DND-41 (cell line): ENCODE results near the gene FGF14.

ENCODE experiments used
- ATAC-seq: fragments of 200-7000 bp; cut with Tn5 transposase; 3 replicates; pipeline ENCODE4 v1.9.1; 2021; ENCODE audit warnings: low read depth; ENCODE audit not compliant: insufficient read depth
- DNase-seq: peaks from one replicate; pipeline ENCODE4 v3.0.0-alpha.2; 2020
- H2AFZ ChIP-seq: 2 replicates; pipeline ENCODE4 v1.6.0; 2012; ENCODE audit warnings: low read depth, low read length
- H3K27ac ChIP-seq: 2 replicates; pipeline ENCODE4 v1.5.1; 2012; ENCODE audit warnings: low read length, inconsistent platforms
- H3K27me3 ChIP-seq: fragments of 200-600 bp; sonication (generic); 2 replicates; pipeline ENCODE4 v1.6.0; 2012; ENCODE audit warnings: low read length, mild to moderate bottlenecking, inconsistent platforms; ENCODE audit not compliant: insufficient read depth, poor library complexity
- H3K36me3 ChIP-seq: 2 replicates; pipeline ENCODE4 v1.5.1; 2012; ENCODE audit warnings: low read length, inconsistent platforms; ENCODE audit not compliant: insufficient read depth
- H3K4me1 ChIP-seq: 2 replicates; pipeline ENCODE4 v1.5.1; 2012; ENCODE audit warnings: mild to moderate bottlenecking, low read length; ENCODE audit not compliant: insufficient read depth
- H3K4me2 ChIP-seq: 2 replicates; pipeline ENCODE4 v1.6.0; 2012; ENCODE audit warnings: mild to moderate bottlenecking, moderate library complexity, low read length, inconsistent platforms; ENCODE audit not compliant: insufficient read depth
- H3K4me3 ChIP-seq, 2 experiments: fragments of 200-600 bp in 1 of 2; shearing (Covaris generic) in 1 of 2; 2 replicates each; pipeline ENCODE4 v1.5.1; 2012 to 2016; ENCODE audit warnings: inconsistent platforms in 2 of 2, low read length in 2 of 2, mild to moderate bottlenecking in 2 of 2, low read depth in 1 of 2, moderate library complexity in 1 of 2
- H3K79me2 ChIP-seq: 2 replicates; pipeline ENCODE4 v1.6.0; 2012; ENCODE audit warnings: low read length, inconsistent platforms; ENCODE audit not compliant: insufficient read depth
- H3K9ac ChIP-seq: 2 replicates; pipeline ENCODE4 v1.6.0; 2012; ENCODE audit warnings: low read depth, mild to moderate bottlenecking, inconsistent platforms, low read length, moderate library complexity
- H3K9me3 ChIP-seq: 2 replicates; pipeline ENCODE4 v1.5.1; 2012; ENCODE audit warnings: low read length, moderate library complexity, mild to moderate bottlenecking, inconsistent platforms; ENCODE audit not compliant: insufficient read depth, severe bottlenecking
- H4K20me1 ChIP-seq: 2 replicates; pipeline ENCODE4 v1.6.0; 2012; ENCODE audit warnings: low read length; ENCODE audit not compliant: insufficient read depth
- EZH2 ChIP-seq: IDR thresholded peaks from 3 replicates; pipeline ENCODE4 v1.6.1; 2012; ENCODE audit warnings: borderline replicate concordance, low read depth, mild to moderate bottlenecking, moderate library complexity, low read length, inconsistent platforms; ENCODE audit not compliant: severe bottlenecking
- TF ChIP-seq, protein P1 (sequence below): IDR thresholded peaks from 2 replicates; pipeline ENCODE4 v1.5.1; 2012; ENCODE audit warnings: borderline replicate concordance, low read length, moderate library complexity, mild to moderate bottlenecking; ENCODE audit not compliant: poor library complexity, severe bottlenecking; ENCODE audit errors: extremely low read depth

Gene FGF14

DNA sequence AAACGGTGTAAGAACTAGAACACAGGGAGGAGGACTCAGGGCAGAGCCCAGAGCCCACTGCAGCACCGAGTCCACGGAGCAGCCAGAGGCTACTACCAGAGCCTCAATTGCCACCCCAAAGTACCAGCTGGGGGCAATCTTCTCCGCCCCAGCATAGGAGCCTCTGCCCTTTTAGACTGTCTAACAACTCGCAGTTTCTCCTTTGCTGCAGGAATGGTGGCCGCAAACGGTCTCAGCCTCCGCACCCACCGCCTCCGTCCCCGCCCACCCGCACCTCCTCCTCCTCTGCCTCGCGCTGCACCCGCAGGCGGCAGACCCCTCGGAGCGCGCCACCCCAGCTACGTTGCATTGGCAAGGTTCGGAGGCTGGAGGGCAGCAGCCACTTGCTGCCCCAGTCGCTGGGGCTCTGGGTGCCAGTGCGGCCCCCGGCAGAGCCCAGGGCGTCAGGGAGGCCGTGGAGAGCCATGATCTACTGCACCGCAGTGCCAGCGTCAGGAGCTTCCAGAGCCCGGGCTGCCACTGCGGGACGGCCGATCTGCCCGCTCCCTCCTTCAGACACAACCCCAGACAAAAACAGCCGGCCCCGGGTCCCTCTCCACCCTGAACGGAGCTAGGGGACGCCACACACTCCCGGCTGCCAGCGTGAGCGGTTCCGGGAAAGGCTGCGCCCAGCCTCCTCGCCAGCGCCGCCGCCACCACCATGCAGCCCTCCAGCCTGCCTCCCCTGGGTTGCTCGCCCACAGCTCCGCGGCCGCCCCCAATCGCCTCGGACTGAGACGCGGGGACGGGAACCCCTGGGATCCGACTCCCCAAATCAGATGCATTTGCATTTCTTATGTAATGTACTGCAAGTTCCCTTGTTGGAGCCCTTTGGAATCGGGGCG, 1.8 kb downstream of the FGF14 start:
- Histone ChIP-seq H3K9me3 (no peaks in the 10 kb centered on the region), H3K9ac (no peak overlapping the region), H3K36me3 (no peaks in the 10 kb centered on the region), H3K4me3 (no peak overlapping the region), H3K27ac (no peak overlapping the region), H3K4me1 (no peaks in the 10 kb centered on the region), H3K4me2 (no peak overlapping the region), H3K79me2 (no peaks in the 10 kb centered on the region), H4K20me1 (no peaks in the 10 kb centered on the region), H2AFZ (no peak overlapping the region), H3K27me3 (no peaks in the 10 kb centered on the region)
- DNase-seq (no peak), ATAC-seq (no peak; the same call in 2 of the 3 replicates)
- TF ChIP-seq EZH2 = no peak
- TF ChIP-seq, protein P1, sequence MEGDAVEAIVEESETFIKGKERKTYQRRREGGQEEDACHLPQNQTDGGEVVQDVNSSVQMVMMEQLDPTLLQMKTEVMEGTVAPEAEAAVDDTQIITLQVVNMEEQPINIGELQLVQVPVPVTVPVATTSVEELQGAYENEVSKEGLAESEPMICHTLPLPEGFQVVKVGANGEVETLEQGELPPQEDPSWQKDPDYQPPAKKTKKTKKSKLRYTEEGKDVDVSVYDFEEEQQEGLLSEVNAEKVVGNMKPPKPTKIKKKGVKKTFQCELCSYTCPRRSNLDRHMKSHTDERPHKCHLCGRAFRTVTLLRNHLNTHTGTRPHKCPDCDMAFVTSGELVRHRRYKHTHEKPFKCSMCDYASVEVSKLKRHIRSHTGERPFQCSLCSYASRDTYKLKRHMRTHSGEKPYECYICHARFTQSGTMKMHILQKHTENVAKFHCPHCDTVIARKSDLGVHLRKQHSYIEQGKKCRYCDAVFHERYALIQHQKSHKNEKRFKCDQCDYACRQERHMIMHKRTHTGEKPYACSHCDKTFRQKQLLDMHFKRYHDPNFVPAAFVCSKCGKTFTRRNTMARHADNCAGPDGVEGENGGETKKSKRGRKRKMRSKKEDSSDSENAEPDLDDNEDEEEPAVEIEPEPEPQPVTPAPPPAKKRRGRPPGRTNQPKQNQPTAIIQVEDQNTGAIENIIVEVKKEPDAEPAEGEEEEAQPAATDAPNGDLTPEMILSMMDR = no peak

- TF ChIP-seq EZH2 = no peak
- TF ChIP-seq, protein P1 = no peak
- H2AFZ ChIP-seq = no peak overlapping the region
- H3K4me1 ChIP-seq = no peaks in the 10 kb centered on the region
- ATAC-seq (no peak), DNase-seq (no peak)
- no peaks in the 10 kb centered on the region for H3K36me3 ChIP-seq
- H3K9me3 ChIP-seq = no peaks in the 10 kb centered on the region
- no peak overlapping the region for H3K27ac ChIP-seq
- no peak overlapping the region for H3K9ac ChIP-seq
- H3K79me2 ChIP-seq = no peaks in the 10 kb centered on the region
- H3K4me3 ChIP-seq = no peak overlapping the region
- H4K20me1 ChIP-seq = no peaks in the 10 kb centered on the region
- no peaks in the 10 kb centered on the region for H3K27me3 ChIP-seq
- H3K4me2 ChIP-seq = no peak overlapping the region
Observed at GRCh38 chr13:102395939-102396338, 5.9 kb downstream of the FGF14 start.

DNA sequence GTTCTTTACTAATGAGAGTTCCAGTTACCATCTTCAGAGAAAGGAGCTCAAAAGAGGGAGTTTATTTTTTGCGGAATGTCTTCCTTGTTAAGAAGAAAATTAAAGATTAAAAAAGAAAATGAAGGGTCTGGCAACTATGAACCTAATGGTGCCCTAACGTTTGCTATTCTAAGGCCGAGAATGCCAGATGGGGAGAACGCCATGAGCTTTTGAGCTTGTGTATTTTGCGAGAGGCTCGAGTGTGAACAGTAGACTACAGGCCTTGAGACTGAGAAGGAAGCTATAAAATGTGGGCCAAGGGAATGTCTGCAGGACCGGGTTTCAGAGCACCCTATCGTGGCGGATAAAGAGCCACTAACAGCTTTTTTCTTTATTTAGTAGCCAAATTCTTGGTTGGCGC, 6.7 kb downstream of the FGF14 start:
- no peak overlapping the region for H2AFZ ChIP-seq
- H3K4me1 ChIP-seq = no peaks in the 10 kb centered on the region
- H3K4me3 ChIP-seq = no peak overlapping the region
- no peak for ATAC-seq
- TF ChIP-seq, protein P1 = no peak
- no peak for TF ChIP-seq EZH2
- DNase-seq = no peak
- H3K9ac ChIP-seq = no peak overlapping the region
- no peaks in the 10 kb centered on the region for H3K9me3 ChIP-seq
- H4K20me1 ChIP-seq = no peaks in the 10 kb centered on the region
- H3K27me3 ChIP-seq = no peaks in the 10 kb centered on the region
- H3K4me2 ChIP-seq = no peak overlapping the region
- H3K36me3 ChIP-seq = no peaks in the 10 kb centered on the region
- no peaks in the 10 kb centered on the region for H3K79me2 ChIP-seq
- H3K27ac ChIP-seq = no peak overlapping the region
